CD4-positive, CD25-positive, alpha-beta regulatory T cell (primary cell): ENCODE measurements around the gene IQCB1. TPM values are rescaled to one million over a fixed set of nuclear protein-coding genes. Genes with fewer than 3 reads are reported as not detected.
"Not testable (repeated sequence)": the region's sequence is repeated elsewhere in the genome, so short reads cannot be mapped to it uniquely, and the experiment has no call there.

Experiments used
- ATAC-seq, 2 donors: fragments of 150-1000 bp; cut with Tn5 transposase; one replicate each; pipeline ENCODE4 v1.10.0; 2021; ENCODE audit warnings: low read depth in 2 of 2, moderate number of reproducible peaks in 2 of 2, moderate library complexity in 1 of 2
- DNase-seq, 3 donors: peaks; one replicate each; pipeline versions ENCODE4 v3.0.0 to v3.0.0-alpha.2; 2012 to 2022; ENCODE audit warnings: mixed read lengths in 1 of 3
- H3K27ac ChIP-seq: one replicate; pipeline ENCODE4 v1.7.0; 2013; ENCODE audit warnings: mild to moderate bottlenecking, low read length; ENCODE audit not compliant: insufficient read depth, poor library complexity, severe bottlenecking
- H3K27me3 ChIP-seq: one replicate; pipeline ENCODE4 v1.7.0; 2013; ENCODE audit warnings: low read length; ENCODE audit not compliant: control insufficient read depth, insufficient read depth
- H3K36me3 ChIP-seq: one replicate; pipeline ENCODE4 v1.7.0; 2013; ENCODE audit warnings: mild to moderate bottlenecking, low read length, moderate library complexity; ENCODE audit not compliant: control insufficient read depth, insufficient read depth
- H3K4me1 ChIP-seq: 2 replicates; pipeline ENCODE4 v1.7.0; 2013; ENCODE audit warnings: mild to moderate bottlenecking, low read length; ENCODE audit not compliant: insufficient read depth, control insufficient read depth, poor library complexity, severe bottlenecking
- H3K4me3 ChIP-seq: one replicate; pipeline ENCODE4 v1.7.0; 2013; ENCODE audit warnings: low read depth, mild to moderate bottlenecking, low read length, moderate library complexity
- H3K9me3 ChIP-seq, 2 experiments: 1 replicate in 1 of 2; 2 replicates in 1 of 2; pipeline ENCODE4 v1.7.0; 2013; ENCODE audit warnings: low read length in 2 of 2, mild to moderate bottlenecking in 1 of 2, moderate library complexity in 1 of 2; ENCODE audit not compliant: control insufficient read depth in 2 of 2
- H3K27ac Mint-ChIP-seq, 3 donors: one replicate each; pipeline ENCODE4 v1.8.0; 2020 to 2022; ENCODE audit warnings: mild to moderate bottlenecking in 3 of 3, mixed read lengths in 3 of 3, moderate library complexity in 2 of 3
- H3K27me3 Mint-ChIP-seq: one replicate; pipeline ENCODE4 v1.8.0; 2022; ENCODE audit warnings: mild to moderate bottlenecking, mixed read lengths
- H3K36me3 Mint-ChIP-seq: one replicate; pipeline ENCODE4 v1.8.0; 2020; ENCODE audit warnings: mixed read lengths
- H3K4me1 Mint-ChIP-seq, 4 donors: one replicate each; pipeline ENCODE4 v1.8.0; 2020 to 2022; ENCODE audit warnings: mixed read lengths in 4 of 4, mild to moderate bottlenecking in 1 of 4
- H3K4me3 Mint-ChIP-seq, 4 donors: one replicate each; pipeline ENCODE4 v1.8.0; 2020 to 2022; ENCODE audit warnings: mild to moderate bottlenecking in 4 of 4, mixed read lengths in 4 of 4, moderate library complexity in 3 of 4
- H3K9me3 Mint-ChIP-seq, 7 donors: one replicate each; pipeline ENCODE4 v1.8.0; 2020 to 2022; ENCODE audit warnings: mixed read lengths in 7 of 7, mild to moderate bottlenecking in 3 of 7, moderate library complexity in 2 of 7
- polyA plus RNA-seq, 4 donors: library from polyadenylated mRNA; unstranded; fragments of 300-500 nt; fragmentation: Illumina TruSeq; gene quantifications; one replicate each; pipeline ENCODE4 v1.2.3, GENCODE V29; 2021
- total RNA-seq: library from RNA; stranded (reverse); gene quantifications from one replicate; pipeline ENCODE4 v1.2.3, GENCODE V29; 2022

IQCB1 gene
- total and polyA plus RNA-seq, 5 donors from 2014 or later = 16.2 to 46.8 (median 21.9) TPM

DNA sequence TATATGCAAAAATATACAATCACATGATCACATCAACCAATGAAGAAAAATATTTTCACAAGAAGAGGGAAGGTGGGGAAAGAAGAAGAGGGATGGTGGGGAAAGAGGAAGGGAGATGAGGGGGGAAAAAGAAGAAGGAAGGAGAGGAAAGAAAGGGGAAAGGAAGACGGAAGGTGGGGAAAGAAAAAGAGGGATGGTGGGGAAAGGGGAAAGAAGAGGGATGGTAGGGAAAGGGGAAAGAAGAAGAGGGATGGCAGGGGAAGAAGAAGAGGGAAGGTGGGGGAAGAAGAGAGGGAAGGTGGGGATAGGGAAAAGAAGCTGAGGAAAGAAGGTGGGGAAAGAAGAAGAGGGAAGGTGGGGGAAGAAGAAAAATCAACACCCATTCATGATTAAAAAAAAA, 82.1 kb downstream of the IQCB1 start:
- H3K4me1 Mint-ChIP-seq = no peaks in the 10 kb centered on the region

GRCh38 chr3:121752261-121752660, 82.6 kb downstream of the IQCB1 start:
- ATAC-seq = no peak
- no peak for DNase-seq

More for the DNA sequence above, 82.1 kb downstream of the IQCB1 start:
- H3K9me3 ChIP-seq = no peaks in the 10 kb centered on the region
- Mint-ChIP-seq H3K4me3 (no peak overlapping the region), H3K27me3 (peaks cover 32% of the 10 kb centered on the region), H3K27ac (no peak overlapping the region), H3K36me3 (peaks cover 3% of the 10 kb centered on the region), H3K9me3 (no peaks in the 10 kb centered on the region)
- no peak overlapping the region for H3K27ac ChIP-seq
- DNase-seq = no peak
- ATAC-seq = no peak
- H3K4me3 ChIP-seq = no peak overlapping the region
- peaks cover 10% of the 10 kb centered on the region for H3K27me3 ChIP-seq
- peaks cover 17% of the 10 kb centered on the region for H3K4me1 ChIP-seq
- H3K36me3 ChIP-seq = no peaks in the 10 kb centered on the region

GRCh38 chr3:121750087-121750415, 84.8 kb downstream of the IQCB1 start:
- peak overlapping the region; percentile 91 for H3K4me3 ChIP-seq
- peaks cover 21% of the 10 kb centered on the region for H3K4me1 ChIP-seq
- H3K36me3 ChIP-seq = no peaks in the 10 kb centered on the region
- Mint-ChIP-seq H3K4me1 (peaks cover 0 to 5% (median 3%) of the 10 kb centered on the region in 4 donors), H3K36me3 (peaks cover 3% of the 10 kb centered on the region), H3K9me3 (no peaks in the 10 kb centered on the region), H3K27me3 (peaks cover 24% of the 10 kb centered on the region), H3K4me3 (no peak overlapping the region), H3K27ac (no peak overlapping the region)
- no peak for ATAC-seq
- H3K9me3 ChIP-seq = no peaks in the 10 kb centered on the region
- peaks cover 10% of the 10 kb centered on the region for H3K27me3 ChIP-seq
- H3K27ac ChIP-seq = peak overlapping the region; percentile 95
- no peak for DNase-seq

More at GRCh38 chr3:121752261-121752660, 82.6 kb downstream of the IQCB1 start:
- Histone ChIP-seq H3K4me3 (no peak overlapping the region), H3K27me3 (peaks cover 10% of the 10 kb centered on the region), H3K9me3 (no peaks in the 10 kb centered on the region), H3K27ac (no peak overlapping the region), H3K4me1 (peaks cover 21% of the 10 kb centered on the region), H3K36me3 (no peaks in the 10 kb centered on the region)
- H3K36me3 Mint-ChIP-seq = peaks cover 3% of the 10 kb centered on the region
- peak overlapping the region in 1 of 4 donors; percentile 29 for H3K4me3 Mint-ChIP-seq
- H3K4me1 Mint-ChIP-seq = peaks cover 0 to 5% (median 0%) of the 10 kb centered on the region in 4 donors
- H3K27me3 Mint-ChIP-seq = peaks cover 32% of the 10 kb centered on the region
- no peak overlapping the region for H3K27ac Mint-ChIP-seq
- no peaks in the 10 kb centered on the region for H3K9me3 Mint-ChIP-seq

GRCh38 chr3:121749276-121750086, 85.4 kb downstream of the IQCB1 start, which contains the start of gene GOLGB1:
TSS of gene GOLGB1 (minus strand) at chr3:121749741. CDS start at chr3:121730971, 18,770 bp downstream.
- peaks cover 21% of the 10 kb centered on the region for H3K27me3 Mint-ChIP-seq

DNA sequence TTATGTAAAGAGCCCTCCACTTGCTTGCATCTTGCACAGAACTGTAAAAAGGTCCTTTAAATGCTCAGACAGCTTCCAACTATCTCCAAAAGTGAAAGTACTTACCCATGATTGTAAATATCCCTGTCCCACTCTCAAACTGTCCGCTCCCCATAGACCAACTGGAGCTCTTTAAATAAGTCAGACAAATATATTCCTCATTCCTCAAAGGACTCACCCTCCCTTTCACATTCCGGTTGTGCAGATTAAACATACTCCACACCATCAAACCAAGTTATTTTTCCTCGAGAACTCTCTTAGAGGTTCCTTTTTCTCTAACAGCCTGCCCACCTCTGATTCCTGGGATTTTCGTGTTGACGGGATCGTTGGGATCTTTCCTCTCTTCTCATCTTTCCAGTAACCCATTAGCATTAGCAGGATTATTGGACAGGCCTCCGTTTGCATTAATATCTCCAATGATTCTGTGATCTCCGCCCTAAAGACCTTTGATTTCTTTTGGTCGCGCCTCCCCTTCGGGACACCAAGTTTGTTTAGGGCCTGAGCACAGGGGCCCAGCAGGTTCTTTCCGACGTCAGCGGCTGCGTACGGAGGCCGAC, 86.1 kb downstream of the IQCB1 start:
- Mint-ChIP-seq H3K4me1 (peaks cover 4 to 10% (median 6%) of the 10 kb centered on the region in 4 donors), H3K27me3 (peaks cover 19% of the 10 kb centered on the region), H3K9me3 (no peaks in the 10 kb centered on the region), H3K36me3 (peaks cover 3% of the 10 kb centered on the region), H3K4me3 (no peak overlapping the region), H3K27ac (no peak overlapping the region)
- Histone ChIP-seq H3K36me3 (no peaks in the 10 kb centered on the region), H3K27ac (peak overlapping the region; percentile 95), H3K4me1 (peaks cover 21% of the 10 kb centered on the region), H3K4me3 (peak overlapping the region; percentile 91), H3K27me3 (peaks cover 9% of the 10 kb centered on the region), H3K9me3 (no peaks in the 10 kb centered on the region)
- no peak for ATAC-seq
- peak in 2 of 3 donors; percentile 15 to 35 for DNase-seq

More at GRCh38 chr3:121749276-121750086, 85.4 kb downstream of the IQCB1 start, which contains the start of gene GOLGB1:
- Histone ChIP-seq H3K27me3 (peaks cover 10% of the 10 kb centered on the region), H3K9me3 (no peaks in the 10 kb centered on the region), H3K4me3 (peak within 1 kb of the TSS; percentile 91), H3K4me1 (peaks cover 21% of the 10 kb centered on the region), H3K36me3 (no peaks in the 10 kb centered on the region), H3K27ac (peak within 1 kb of the TSS; percentile 95)
- H3K36me3 Mint-ChIP-seq = peaks cover 3% of the 10 kb centered on the region
- ATAC-seq (peak; percentile 98 to 99), DNase-seq (peak; percentile 91 to 99 (median 96))
- H3K27ac Mint-ChIP-seq = no peak within 1 kb of the TSS
- H3K9me3 Mint-ChIP-seq = no peaks in the 10 kb centered on the region
- peak within 1 kb of the TSS in 1 of 4 donors; percentile 30 for H3K4me3 Mint-ChIP-seq
- peaks cover 4 to 10% (median 6%) of the 10 kb centered on the region in 4 donors for H3K4me1 Mint-ChIP-seq

GRCh38 chr3:121747976-121748375, 86.9 kb downstream of the IQCB1 start:
- Mint-ChIP-seq H3K27ac (no peak overlapping the region), H3K9me3 (no peaks in the 10 kb centered on the region), H3K4me3 (no peak overlapping the region), H3K27me3 (peaks cover 17% of the 10 kb centered on the region), H3K4me1 (peaks cover 4 to 13% (median 6%) of the 10 kb centered on the region in 4 donors), H3K36me3 (peaks cover 6% of the 10 kb centered on the region)
- Histone ChIP-seq H3K9me3 (peaks cover 0 to 3% of the 10 kb centered on the region in 2 experiments), H3K4me3 (peak overlapping the region; percentile 91), H3K27me3 (peaks cover 8% of the 10 kb centered on the region), H3K4me1 (peaks cover 21% of the 10 kb centered on the region), H3K36me3 (no peaks in the 10 kb centered on the region), H3K27ac (no peak overlapping the region)
- DNase-seq (no peak), ATAC-seq (no peak)

DNA sequence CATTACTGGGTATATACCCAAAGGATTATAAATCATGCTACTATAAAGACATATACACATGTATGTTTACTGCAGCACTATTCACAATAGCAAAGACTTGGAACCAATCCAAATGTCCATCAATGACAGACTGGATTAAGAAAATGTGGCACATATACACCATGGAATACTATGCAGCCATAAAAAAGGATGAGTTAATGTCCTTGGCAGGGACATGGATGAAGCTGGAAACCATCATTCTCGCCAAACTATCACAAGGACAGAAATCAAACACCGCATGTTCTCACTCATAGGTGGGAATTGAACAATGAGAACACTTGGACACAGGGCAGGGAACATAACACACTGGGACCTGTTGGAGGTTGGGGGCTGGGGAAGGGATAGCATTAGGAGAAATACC, 91.8 kb downstream of the IQCB1 start:
- not testable (repeated sequence) for H3K27me3 Mint-ChIP-seq, H3K36me3 ChIP-seq, H3K4me1 ChIP-seq, H3K4me3 Mint-ChIP-seq, H3K27ac ChIP-seq, H3K9me3 ChIP-seq, H3K9me3 Mint-ChIP-seq, H3K27me3 ChIP-seq, DNase-seq, H3K4me3 ChIP-seq, ATAC-seq
- peaks cover 8 to 47% (median 21%) of the 10 kb centered on the region in 4 donors for H3K4me1 Mint-ChIP-seq
- H3K36me3 Mint-ChIP-seq = peaks cover 20% of the 10 kb centered on the region
- peak overlapping the region in 1 of 3 donors; percentile 71 for H3K27ac Mint-ChIP-seq
